ENCODE data around the gene SCG2. TPM values are rescaled to one million over a fixed set of nuclear protein-coding genes. Genes with fewer than 3 reads are reported as not detected.

Gene SCG2
- total RNA-seq, 2 experiments from 2014 or later = not detected

DNA sequence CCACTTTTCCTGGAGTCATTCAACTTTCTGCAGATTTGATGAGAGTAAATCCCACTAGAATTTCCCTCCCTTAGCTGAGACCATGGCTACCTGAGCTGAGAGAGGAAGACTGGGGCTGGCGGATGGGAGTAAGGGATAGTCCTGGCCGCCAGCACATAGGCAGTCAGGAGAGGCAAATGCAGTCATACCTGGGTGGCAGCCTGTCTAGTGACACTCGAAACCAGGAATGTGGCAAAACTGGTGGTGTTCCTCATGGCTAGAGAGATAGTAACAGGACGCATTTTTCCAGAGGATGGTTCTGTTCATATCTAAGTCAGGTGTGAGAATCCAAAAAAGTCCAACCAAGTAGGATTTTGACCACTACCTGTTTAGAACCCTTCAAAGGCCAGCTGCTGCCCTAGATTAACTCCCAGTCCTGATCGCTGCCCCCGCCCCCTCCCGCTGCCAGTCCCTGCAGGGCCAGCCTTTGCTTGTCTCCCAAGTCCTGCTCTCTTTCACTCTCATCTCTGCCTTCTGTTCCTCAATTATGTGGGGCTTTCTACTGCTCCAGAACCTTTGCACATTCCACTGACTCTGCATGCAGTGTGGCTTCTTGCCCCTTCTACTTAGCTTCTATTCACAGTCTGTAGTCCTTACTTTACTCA lies 17.4 kb upstream of the SCG2 start:
- Histone ChIP-seq H3K27me3 (ENCODE audit: control insufficient read depth in 1 of 2, insufficient read depth in 2 of 2, low read length in 2 of 2) (peaks cover 4 to 7% of the 10 kb centered on the region in 2 experiments), H3K36me3 (ENCODE audit: insufficient read depth, low read length) (no peaks in the 10 kb centered on the region), H3K4me1 (ENCODE audit: insufficient read depth, low read length) (no peaks in the 10 kb centered on the region), H3K9me3 (ENCODE audit: control insufficient read depth in 1 of 2, insufficient read depth in 1 of 2, low read length in 2 of 2) (peaks cover 0 to 6% of the 10 kb centered on the region in 2 experiments), H3K27ac (ENCODE audit: low read depth in 1 of 2, low read length in 2 of 2) (no peak overlapping the region), H3K4me3 (ENCODE audit: low read length) (no peak overlapping the region)
- ATAC-seq (ENCODE audit: poor library complexity) (no peak), DNase-seq (no peak)
- no peaks in the 10 kb centered on the region for H3K4me1 Mint-ChIP-seq (ENCODE audit: low read depth)
- no peaks in the 10 kb centered on the region for H3K9me3 Mint-ChIP-seq
- TF ChIP-seq, protein P1, sequence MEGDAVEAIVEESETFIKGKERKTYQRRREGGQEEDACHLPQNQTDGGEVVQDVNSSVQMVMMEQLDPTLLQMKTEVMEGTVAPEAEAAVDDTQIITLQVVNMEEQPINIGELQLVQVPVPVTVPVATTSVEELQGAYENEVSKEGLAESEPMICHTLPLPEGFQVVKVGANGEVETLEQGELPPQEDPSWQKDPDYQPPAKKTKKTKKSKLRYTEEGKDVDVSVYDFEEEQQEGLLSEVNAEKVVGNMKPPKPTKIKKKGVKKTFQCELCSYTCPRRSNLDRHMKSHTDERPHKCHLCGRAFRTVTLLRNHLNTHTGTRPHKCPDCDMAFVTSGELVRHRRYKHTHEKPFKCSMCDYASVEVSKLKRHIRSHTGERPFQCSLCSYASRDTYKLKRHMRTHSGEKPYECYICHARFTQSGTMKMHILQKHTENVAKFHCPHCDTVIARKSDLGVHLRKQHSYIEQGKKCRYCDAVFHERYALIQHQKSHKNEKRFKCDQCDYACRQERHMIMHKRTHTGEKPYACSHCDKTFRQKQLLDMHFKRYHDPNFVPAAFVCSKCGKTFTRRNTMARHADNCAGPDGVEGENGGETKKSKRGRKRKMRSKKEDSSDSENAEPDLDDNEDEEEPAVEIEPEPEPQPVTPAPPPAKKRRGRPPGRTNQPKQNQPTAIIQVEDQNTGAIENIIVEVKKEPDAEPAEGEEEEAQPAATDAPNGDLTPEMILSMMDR (IDR thresholded peaks at IDR 0.05) = no peak
- H3K27ac Mint-ChIP-seq = no peak overlapping the region
- POLR2A ChIA-PET = no interaction called here
- intact Hi-C loops (cut with DNase I, micrococcal nuclease) = no loop called here
- H3K4me3 Mint-ChIP-seq = no peak overlapping the region
- peaks cover 38% of the 10 kb centered on the region for H3K27me3 Mint-ChIP-seq
- CTCF ChIA-PET = no interaction called here
- no peaks in the 10 kb centered on the region for H3K36me3 Mint-ChIP-seq (ENCODE audit: low read depth)

DNA sequence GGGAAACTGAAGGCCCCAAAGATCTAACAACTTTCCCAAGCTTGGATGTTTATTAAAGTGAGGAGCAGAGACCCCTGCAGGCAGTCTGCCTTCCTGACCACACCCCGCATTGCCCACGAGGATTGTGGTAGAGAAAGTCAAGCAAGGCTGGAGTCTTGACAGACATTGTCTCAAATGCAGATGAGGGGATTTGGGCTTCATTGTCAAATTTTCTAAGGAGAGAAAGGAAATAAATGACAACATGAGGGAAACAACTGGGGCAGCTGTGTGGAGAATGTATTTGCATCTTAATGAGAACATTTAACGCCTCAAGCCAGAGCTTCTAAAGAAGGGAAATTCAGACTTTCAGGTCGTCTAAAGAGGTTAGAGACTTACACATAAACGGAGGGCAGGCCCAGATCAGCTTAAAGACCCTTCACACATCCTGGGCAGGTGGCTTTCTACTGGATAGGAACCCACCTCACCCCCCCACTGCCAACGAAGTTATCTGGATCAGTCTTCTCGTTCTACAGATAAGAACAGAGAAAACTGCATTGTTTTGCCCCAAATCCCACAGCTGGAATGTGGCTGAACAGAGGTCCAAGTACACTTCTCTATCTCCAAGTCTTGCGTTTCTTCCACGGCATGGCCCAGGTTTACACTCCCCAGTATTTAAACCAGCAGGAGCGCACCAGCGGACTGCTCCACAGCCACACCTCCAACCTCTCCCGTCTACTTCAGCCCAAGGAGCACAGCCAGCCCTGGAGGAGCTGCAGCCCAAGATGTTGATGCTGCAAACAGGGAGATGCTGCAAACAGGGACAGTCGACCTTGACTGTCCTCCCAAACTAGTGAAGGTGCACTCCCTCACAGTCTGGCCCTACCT lies 16.2 kb upstream of the SCG2 start:
- Mint-ChIP-seq H3K4me3 (no peak overlapping the region), H3K9me3 (no peaks in the 10 kb centered on the region), H3K36me3 (ENCODE audit: low read depth) (no peaks in the 10 kb centered on the region), H3K4me1 (ENCODE audit: low read depth) (no peaks in the 10 kb centered on the region), H3K27ac (no peak overlapping the region), H3K27me3 (peaks cover 50% of the 10 kb centered on the region)
- Histone ChIP-seq H3K9me3 (ENCODE audit: control insufficient read depth in 1 of 2, insufficient read depth in 1 of 2, low read length in 2 of 2) (peaks cover 0 to 6% of the 10 kb centered on the region in 2 experiments), H3K4me1 (ENCODE audit: insufficient read depth, low read length) (no peaks in the 10 kb centered on the region), H3K27me3 (ENCODE audit: control insufficient read depth in 1 of 2, insufficient read depth in 2 of 2, low read length in 2 of 2) (peaks cover 11% of the 10 kb centered on the region in 2 experiments), H3K27ac (ENCODE audit: low read depth in 1 of 2, low read length in 2 of 2) (no peak overlapping the region), H3K4me3 (ENCODE audit: low read length) (no peak overlapping the region), H3K36me3 (ENCODE audit: insufficient read depth, low read length) (no peaks in the 10 kb centered on the region)
- intact Hi-C loops (cut with DNase I, micrococcal nuclease) = no loop called here
- TF ChIP-seq, protein P1 (IDR thresholded peaks at IDR 0.05) = no peak
- no peak for ATAC-seq (ENCODE audit: poor library complexity)
- ChIA-PET POLR2A (no interaction called here), CTCF (no interaction called here)
- DNase-seq = no peak

DNA sequence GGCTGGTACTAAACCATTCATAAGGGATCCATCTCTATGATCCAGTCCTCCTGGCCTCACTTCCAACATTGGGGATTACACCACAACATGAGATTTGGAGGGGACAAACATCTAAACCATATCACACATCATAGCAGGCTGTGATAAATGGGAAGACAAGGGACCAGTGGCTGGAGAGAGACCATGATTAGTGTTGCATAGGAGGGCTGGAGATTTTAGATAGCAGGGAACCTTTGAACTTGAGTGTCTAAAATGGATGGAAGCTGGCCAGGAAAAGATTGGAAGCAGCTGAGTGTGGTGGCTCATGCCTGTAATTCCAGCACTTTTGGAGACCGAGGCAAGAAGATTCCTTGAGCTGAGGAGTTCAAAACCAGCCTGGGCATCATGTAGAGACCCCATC lies 12.4 kb upstream of the SCG2 start:
- Histone ChIP-seq H3K36me3 (ENCODE audit: insufficient read depth, low read length) (no peaks in the 10 kb centered on the region), H3K27ac (ENCODE audit: low read depth in 1 of 2, low read length in 2 of 2) (no peak overlapping the region), H3K4me1 (ENCODE audit: insufficient read depth, low read length) (no peaks in the 10 kb centered on the region), H3K27me3 (ENCODE audit: control insufficient read depth in 1 of 2, insufficient read depth in 2 of 2, low read length in 2 of 2) (peaks cover 17 to 22% of the 10 kb centered on the region in 2 experiments), H3K4me3 (ENCODE audit: low read length) (no peak overlapping the region), H3K9me3 (ENCODE audit: control insufficient read depth in 1 of 2, insufficient read depth in 1 of 2, low read length in 2 of 2) (peaks cover 0 to 2% of the 10 kb centered on the region in 2 experiments)
- ChIA-PET POLR2A (no interaction called here), CTCF (no interaction called here)
- TF ChIP-seq, protein P1 (IDR thresholded peaks at IDR 0.05) = no peak
- H3K27ac Mint-ChIP-seq = no peak overlapping the region
- no peak overlapping the region for H3K4me3 Mint-ChIP-seq
- peaks cover 2% of the 10 kb centered on the region for H3K9me3 Mint-ChIP-seq
- no peaks in the 10 kb centered on the region for H3K4me1 Mint-ChIP-seq (ENCODE audit: low read depth)
- ATAC-seq (ENCODE audit: poor library complexity) (no peak), DNase-seq (no peak)
- H3K36me3 Mint-ChIP-seq (ENCODE audit: low read depth) = no peaks in the 10 kb centered on the region
- peaks cover 52% of the 10 kb centered on the region for H3K27me3 Mint-ChIP-seq
- intact Hi-C loops (cut with DNase I, micrococcal nuclease) = no loop called here

Data from CD4-positive, alpha-beta T cell (primary cell).